Medulla oblongata (tissue), 1 donor: ENCODE data around the gene FAM171A1.
"Not testable (repeated sequence)": the region's sequence is repeated elsewhere in the genome, so short reads cannot be mapped to it uniquely, and the experiment has no call there.

ENCODE experiments used
- DNase-seq: peaks from one replicate; pipeline ENCODE4 v3.0.0-alpha.2; 2015; ENCODE audit errors: extremely low spot score

Gene FAM171A1

GRCh38 chr10:15344876-15345285, 26.2 kb downstream of the FAM171A1 start:
- DNase-seq = peak; percentile 90

- DNase-seq = no peak
Measured at GRCh38 chr10:15344256-15344875, 26.7 kb downstream of the FAM171A1 start.

GRCh38 chr10:15342970-15343369, 28.1 kb downstream of the FAM171A1 start:
- no peak for DNase-seq

DNA sequence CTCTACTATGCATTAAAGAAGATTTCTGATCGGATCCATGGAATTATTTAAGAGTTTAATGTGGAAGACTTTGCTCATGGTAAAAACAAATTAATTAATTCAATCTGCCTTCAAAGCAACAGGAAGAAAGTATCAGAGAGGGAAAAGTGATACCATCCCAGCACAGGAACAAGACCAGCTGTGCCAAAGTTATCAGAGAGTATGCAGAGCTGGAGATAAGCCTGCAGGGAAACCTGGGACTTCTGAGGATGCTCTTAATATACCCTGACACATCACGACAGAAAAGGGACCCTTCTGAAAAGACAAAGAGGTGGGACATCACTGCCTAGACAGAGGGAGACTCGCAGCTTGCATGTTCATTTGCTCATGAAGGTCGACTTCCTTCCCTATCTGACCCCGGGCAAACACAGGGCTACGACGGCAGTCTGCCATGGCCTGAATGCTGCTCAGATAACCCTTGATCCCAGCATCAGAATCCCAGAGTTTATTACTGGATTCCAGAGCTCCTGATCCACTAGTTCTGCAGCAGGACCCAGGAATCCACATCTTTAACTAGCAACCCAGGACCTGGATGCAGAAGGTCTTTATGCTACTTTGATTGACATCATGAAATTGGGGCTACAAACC, 29.5 kb downstream of the FAM171A1 start:
- no peak for DNase-seq

GRCh38 chr10:15339892-15340291, 31.2 kb downstream of the FAM171A1 start:
- no peak for DNase-seq

DNA sequence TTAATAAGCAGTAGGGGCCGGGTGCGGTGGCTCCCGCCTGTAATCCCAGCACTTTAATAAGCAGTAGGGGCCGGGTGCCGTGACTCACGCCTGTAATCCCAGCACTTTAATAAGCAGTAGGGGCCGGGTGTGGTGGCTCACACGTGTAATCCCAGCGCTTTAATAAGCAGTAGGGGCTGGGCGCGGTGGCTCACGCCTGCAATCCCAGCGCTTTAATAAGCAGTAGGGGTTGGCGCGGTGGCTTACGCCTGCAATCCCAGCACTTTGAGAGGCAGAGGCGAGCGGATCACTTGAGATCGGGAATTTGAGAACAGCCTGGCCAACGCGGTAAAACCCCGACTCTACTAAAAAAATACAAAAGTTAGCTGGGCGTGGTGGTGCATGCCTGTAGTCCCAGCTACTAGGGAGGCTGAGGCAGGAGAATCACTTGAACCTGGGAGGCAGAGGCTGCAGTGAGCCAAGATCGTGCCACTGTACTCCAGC, 33.6 kb downstream of the FAM171A1 start:
- DNase-seq = not testable (repeated sequence)

DNA sequence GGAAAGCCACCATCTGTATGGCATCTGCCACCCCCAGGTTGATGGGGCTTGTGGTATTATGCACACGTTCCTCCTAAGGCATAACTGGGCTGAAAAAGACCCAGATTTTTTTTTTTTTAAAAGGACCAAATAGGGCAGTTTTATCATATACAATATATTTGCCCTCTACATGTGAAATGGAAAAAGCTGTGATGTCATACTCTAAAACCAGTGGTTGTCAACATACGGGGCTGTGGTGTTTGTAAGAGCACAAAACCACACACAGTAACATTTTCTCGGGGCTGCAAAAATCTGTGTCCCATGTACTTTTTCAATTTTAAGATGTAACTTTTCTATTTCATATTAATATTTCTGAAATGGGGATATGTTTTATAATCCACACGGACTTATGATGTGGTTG, 34.9 kb downstream of the FAM171A1 start:
- no peak for DNase-seq

DNA sequence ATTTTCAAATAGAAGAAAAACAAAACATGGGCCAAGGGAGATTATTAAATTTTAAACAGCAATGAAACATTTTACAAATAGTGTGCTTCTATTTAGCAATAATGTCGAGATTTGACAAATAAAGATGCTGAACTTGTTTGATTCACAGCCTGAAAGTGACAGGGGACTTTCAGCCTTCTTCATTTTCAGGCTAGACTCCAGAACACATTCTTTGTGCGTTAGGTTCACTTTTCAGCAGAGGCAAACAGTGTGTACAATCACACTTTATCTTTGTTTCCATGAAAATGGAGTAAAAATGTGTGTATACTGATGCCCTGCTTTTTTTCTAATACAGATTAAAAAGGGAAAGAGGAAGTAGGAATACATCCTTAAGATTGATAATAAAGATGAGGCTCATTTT, 35.6 kb downstream of the FAM171A1 start:
- no peak for DNase-seq

- no peak for DNase-seq
Measured at GRCh38 chr10:15334650-15335323, 36.3 kb downstream of the FAM171A1 start.

- no peak for DNase-seq
Measured at GRCh38 chr10:15333909-15334649, 37.0 kb downstream of the FAM171A1 start.

GRCh38 chr10:15333181-15333580, 37.9 kb downstream of the FAM171A1 start:
- not testable (repeated sequence) for DNase-seq

GRCh38 chr10:15331461-15331860, 39.6 kb downstream of the FAM171A1 start:
- no peak for DNase-seq

DNA sequence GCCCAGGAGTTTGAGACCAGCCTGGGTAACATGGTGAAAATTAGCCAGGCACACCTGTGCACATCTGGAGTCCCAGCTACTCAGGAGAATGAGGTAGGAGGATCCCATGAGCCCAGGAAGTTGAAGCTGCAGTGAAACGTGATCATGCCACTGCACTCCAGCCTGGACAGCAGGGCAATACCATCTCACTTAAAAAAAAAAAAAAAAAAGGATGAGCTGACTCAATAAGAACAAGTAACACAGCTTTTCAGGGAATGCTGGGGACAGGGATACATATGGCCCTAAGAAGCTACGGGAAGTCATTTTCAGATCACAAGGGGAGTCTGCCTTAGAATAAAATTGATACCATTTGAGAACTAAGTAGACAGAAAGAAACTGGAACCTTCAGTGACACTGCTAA, 41.7 kb downstream of the FAM171A1 start:
- no peak for DNase-seq

- DNase-seq = no peak
Measured at GRCh38 chr10:15325944-15326284, 45.2 kb downstream of the FAM171A1 start.

DNA sequence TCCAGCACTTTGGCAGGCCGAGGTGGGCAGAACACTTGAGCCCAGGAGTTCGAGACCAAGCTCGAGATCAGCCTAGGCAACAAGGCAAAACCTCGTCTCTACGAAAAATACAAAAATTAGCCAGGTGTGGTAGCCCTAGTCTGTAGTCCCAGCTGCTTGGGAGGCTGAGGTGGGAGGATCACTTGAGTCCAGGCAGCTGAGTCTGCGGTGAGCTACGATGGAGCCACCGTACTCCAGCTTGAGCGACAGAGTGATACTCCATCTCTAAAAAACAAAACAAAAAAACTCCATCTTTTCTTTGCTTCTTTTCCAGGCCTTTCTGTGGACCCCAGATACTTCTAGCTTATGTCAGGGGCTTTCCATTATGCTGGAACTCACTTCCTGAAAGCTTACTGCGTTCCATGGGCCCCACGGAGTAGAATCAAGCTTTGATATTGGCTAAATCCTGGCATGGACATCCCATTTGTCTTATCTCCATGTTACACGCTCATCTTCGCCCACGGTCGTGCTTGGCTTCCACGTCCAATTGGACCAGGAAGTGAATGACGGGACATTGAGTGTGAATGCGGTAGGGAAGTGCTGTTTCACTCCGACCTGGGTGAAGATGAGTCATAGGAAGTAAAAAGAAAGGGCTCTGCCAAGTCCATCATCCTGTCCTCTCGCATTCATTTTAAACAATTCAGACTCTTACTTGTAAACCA, 45.7 kb downstream of the FAM171A1 start:
- no peak for DNase-seq

DNA sequence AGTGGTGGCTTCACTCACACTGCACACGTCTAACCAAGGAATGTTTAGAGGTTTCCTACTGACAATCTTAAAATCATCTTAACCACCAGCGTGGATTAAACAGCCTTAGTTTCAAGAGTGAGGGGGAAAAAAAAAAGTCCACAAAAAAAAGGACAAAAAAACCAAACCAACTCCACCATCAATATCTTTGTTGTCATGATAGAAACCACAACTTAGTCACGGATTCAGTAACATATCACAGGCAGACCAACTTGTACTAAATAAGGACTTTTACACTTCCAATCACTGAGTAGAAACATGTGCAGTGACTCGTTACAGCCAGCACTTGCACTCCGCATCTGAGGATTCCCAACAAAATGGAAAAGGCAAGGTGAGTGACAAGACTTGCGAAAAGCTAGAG, 46.5 kb downstream of the FAM171A1 start:
- DNase-seq = no peak

GRCh38 chr10:15324113-15324512, 47.0 kb downstream of the FAM171A1 start:
- DNase-seq = no peak

DNA sequence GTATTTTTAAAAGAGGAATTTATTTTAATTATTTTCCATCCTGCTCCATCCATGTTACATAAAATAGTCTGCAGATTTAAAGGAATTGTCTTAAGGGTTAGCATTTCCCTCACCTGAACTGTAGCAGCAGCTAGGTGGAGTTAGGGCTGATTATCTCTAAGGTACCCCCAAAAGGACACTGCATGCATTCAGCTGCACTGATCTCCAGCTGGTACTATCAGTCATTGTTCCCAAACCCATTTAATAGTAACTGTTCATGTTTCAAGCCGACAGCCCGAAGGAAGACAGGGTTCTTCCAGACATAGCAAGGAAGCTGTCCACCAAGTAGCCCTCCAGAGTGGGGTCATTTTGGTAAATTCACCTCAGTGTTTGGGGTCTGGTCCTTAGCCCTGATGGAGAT, 48.7 kb downstream of the FAM171A1 start:
- DNase-seq = no peak

- DNase-seq = no peak
Measured at GRCh38 chr10:15321431-15322341, 49.4 kb downstream of the FAM171A1 start.

- no peak for DNase-seq
Measured at GRCh38 chr10:15320522-15321203, 50.4 kb downstream of the FAM171A1 start.
